ENCODE measurements around the gene OR8B3.

- TF ChIP-seq CTCF (IDR thresholded peaks at IDR 0.05 in 2 of 3, conservative IDR thresholded peaks at IDR 0.05 in 1 of 3; ENCODE audit: borderline replicate concordance in 1 of 3, insufficient read depth in 1 of 3, low read depth in 2 of 3, low read length in 2 of 3) (no peak), EZH2phosphoT487 (IDR thresholded peaks at IDR 0.05; ENCODE audit: borderline replicate concordance) (no peak)
Observed at GRCh38 chr11:124394408-124394807, 4.4 kb downstream of the OR8B3 start.
